H9 (cell line): ENCODE results near the gene CDC42. TPM values are rescaled to one million over a fixed set of nuclear protein-coding genes. Genes with fewer than 3 reads are reported as not detected.
A peak's percentile ranks its signal among the peaks of the same experiment; 100 is the strongest.
"Not testable (repeated sequence)": the region's sequence is repeated elsewhere in the genome, so short reads cannot be mapped to it uniquely, and the experiment has no call there.

ENCODE experiments used
- DNase-seq: peaks from one replicate; pipeline ENCODE4 v3.0.0-alpha.2; 2017
- H2AFZ ChIP-seq: one replicate; pipeline ENCODE4 v1.6.1; 2013; ENCODE audit warnings: mild to moderate bottlenecking, low read length, control low read depth, moderate library complexity
- H2AK5ac ChIP-seq: 2 replicates; pipeline ENCODE4 v1.6.1; 2013; ENCODE audit warnings: low read length, control low read depth, mixed read lengths; ENCODE audit not compliant: insufficient read length
- H2BK120ac ChIP-seq: one replicate; pipeline ENCODE4 v1.6.1; 2013; ENCODE audit warnings: low read depth, mild to moderate bottlenecking, low read length, control low read depth, inconsistent platforms; ENCODE audit not compliant: poor library complexity, severe bottlenecking
- H2BK12ac ChIP-seq: 2 replicates; pipeline ENCODE4 v1.6.1; 2013; ENCODE audit warnings: low read length, control low read depth, mixed read lengths, low read depth; ENCODE audit not compliant: insufficient read length
- H2BK15ac ChIP-seq: 2 replicates; pipeline ENCODE4 v1.6.1; 2013; ENCODE audit warnings: low read depth, low read length, control low read depth
- H2BK20ac ChIP-seq: one replicate; pipeline ENCODE4 v1.6.1; 2013; ENCODE audit warnings: low read depth, mild to moderate bottlenecking, low read length, control low read depth, inconsistent platforms; ENCODE audit not compliant: poor library complexity, severe bottlenecking
- H2BK5ac ChIP-seq: 2 replicates; pipeline ENCODE4 v1.6.1; 2013; ENCODE audit warnings: low read length, control low read depth, mixed read lengths; ENCODE audit not compliant: insufficient read length
- H3K14ac ChIP-seq: 2 replicates; pipeline ENCODE4 v1.6.1; 2013; ENCODE audit warnings: low read length, control low read depth; ENCODE audit not compliant: insufficient read depth
- H3K18ac ChIP-seq: 2 replicates; pipeline ENCODE4 v1.6.1; 2013; ENCODE audit warnings: low read depth, mild to moderate bottlenecking, mixed read lengths, low read length, control low read depth; ENCODE audit not compliant: insufficient read length
- H3K23ac ChIP-seq: 2 replicates; pipeline ENCODE4 v1.6.1; 2013; ENCODE audit warnings: low read length, control low read depth, mixed read lengths, low read depth; ENCODE audit not compliant: insufficient read length
- H3K23me2 ChIP-seq: 2 replicates; pipeline ENCODE4 v1.6.1; 2013; ENCODE audit warnings: low read depth, mild to moderate bottlenecking, mixed read lengths, low read length, control low read depth; ENCODE audit not compliant: insufficient read length, poor library complexity, severe bottlenecking
- H3K27ac ChIP-seq: 2 replicates; pipeline ENCODE4 v1.5.1; 2013; ENCODE audit warnings: low read length, control low read depth, mixed read lengths, low read depth; ENCODE audit not compliant: insufficient read length
- H3K27me3 ChIP-seq: 2 replicates; pipeline ENCODE4 v1.6.1; 2013; ENCODE audit warnings: low read length, control low read depth, inconsistent platforms; ENCODE audit not compliant: insufficient read depth
- H3K4ac ChIP-seq: 2 replicates; pipeline ENCODE4 v1.6.1; 2013; ENCODE audit warnings: low read depth, mild to moderate bottlenecking, control low read depth, inconsistent platforms, low read length, moderate library complexity
- H3K4me1 ChIP-seq: 2 replicates; pipeline ENCODE4 v1.6.1; 2013; ENCODE audit warnings: low read length, control low read depth, inconsistent platforms; ENCODE audit not compliant: insufficient read depth
- H3K4me2 ChIP-seq: 2 replicates; pipeline ENCODE4 v1.6.1; 2013; ENCODE audit warnings: low read length, control low read depth, mixed read lengths; ENCODE audit not compliant: insufficient read length, insufficient read depth
- H3K56ac ChIP-seq: 2 replicates; pipeline ENCODE4 v1.6.1; 2013; ENCODE audit warnings: low read depth, mild to moderate bottlenecking, mixed read lengths, low read length, control low read depth; ENCODE audit not compliant: insufficient read length
- H3K79me1 ChIP-seq: 2 replicates; pipeline ENCODE4 v1.6.1; 2013; ENCODE audit warnings: low read depth, mild to moderate bottlenecking, moderate library complexity, low read length, control low read depth, inconsistent platforms; ENCODE audit not compliant: insufficient read depth, poor library complexity, severe bottlenecking
- H3K79me2 ChIP-seq: 2 replicates; pipeline ENCODE4 v1.6.1; 2013; ENCODE audit warnings: low read length, control low read depth, inconsistent platforms; ENCODE audit not compliant: insufficient read depth
- H3K9ac ChIP-seq: 2 replicates; pipeline ENCODE4 v1.6.1; 2013; ENCODE audit warnings: low read length, control low read depth, mixed read lengths; ENCODE audit not compliant: insufficient read length; ENCODE audit errors: extremely low read depth
- H3K9me3 ChIP-seq: one replicate; pipeline ENCODE4 v1.6.1; 2013; ENCODE audit warnings: low read depth, low read length, inconsistent platforms; ENCODE audit not compliant: control insufficient read depth
- H3T11ph ChIP-seq: one replicate; pipeline ENCODE4 v1.6.1; 2013; ENCODE audit warnings: mild to moderate bottlenecking, low read length, control low read depth, inconsistent platforms
- H4K20me1 ChIP-seq: one replicate; pipeline ENCODE4 v1.6.1; 2013; ENCODE audit not compliant: control insufficient read depth, insufficient read length, insufficient read depth
- H4K5ac ChIP-seq: 2 replicates; pipeline ENCODE4 v1.6.1; 2013; ENCODE audit warnings: low read depth, mild to moderate bottlenecking, mixed read lengths, low read length, control low read depth; ENCODE audit not compliant: insufficient read length
- H4K8ac ChIP-seq: replicated peaks from 2 replicates; pipeline ENCODE4 v1.6.1; 2013; ENCODE audit warnings: low read length, control low read depth, mixed read lengths, low read depth; ENCODE audit not compliant: insufficient read length
- H4K91ac ChIP-seq: 2 replicates; pipeline ENCODE4 v1.6.1; 2013; ENCODE audit warnings: low read depth, mild to moderate bottlenecking, moderate library complexity, mixed read lengths, low read length, control low read depth; ENCODE audit not compliant: insufficient read length
- H3K27ac Mint-ChIP-seq, 3 experiments: 2 replicates in 2 of 3; 3 replicates in 1 of 3; pipeline ENCODE4 v1.8.0; 2020 to 2021; ENCODE audit warnings: mixed read lengths in 3 of 3, mild to moderate bottlenecking in 1 of 3, moderate library complexity in 1 of 3
- H3K27me3 Mint-ChIP-seq: 2 replicates; pipeline ENCODE4 v1.8.0; 2021; ENCODE audit warnings: low read depth, mild to moderate bottlenecking, moderate library complexity, mixed read lengths
- H3K36me3 Mint-ChIP-seq, 3 experiments: 2 replicates in 2 of 3; 3 replicates in 1 of 3; pipeline ENCODE4 v1.8.0; 2020 to 2021; ENCODE audit warnings: low read depth in 3 of 3, mixed read lengths in 3 of 3; ENCODE audit not compliant: insufficient read depth in 1 of 3
- H3K4me1 Mint-ChIP-seq, 2 experiments: 2 replicates each; pipeline ENCODE4 v1.8.0; 2020; ENCODE audit warnings: mixed read lengths in 2 of 2
- H3K4me3 Mint-ChIP-seq, 2 experiments: 2 replicates in 1 of 2; 3 replicates in 1 of 2; pipeline ENCODE4 v1.8.0; 2020 to 2021; ENCODE audit warnings: mild to moderate bottlenecking in 2 of 2, mixed read lengths in 2 of 2, moderate library complexity in 1 of 2
- H3K9me3 Mint-ChIP-seq, 2 experiments: 2 replicates in 1 of 2; 3 replicates in 1 of 2; pipeline ENCODE4 v1.8.0; 2020; ENCODE audit warnings: mild to moderate bottlenecking in 2 of 2, mixed read lengths in 2 of 2, moderate library complexity in 1 of 2
- WGBS: extraction: QIAGEN DNeasy Blood & Tissue Kit; methylation state at CpG from one replicate; pipeline ENCODE4 v1.1.7; 2013; ENCODE audit warnings: missing lambda C conversion rate, low lambda C conversion rate, mixed read lengths; ENCODE audit not compliant: insufficient read length; ENCODE audit errors: extremely low coverage; 5-methylcytosine and 5-hydroxymethylcytosine counted together
- total RNA-seq: library from RNA; stranded (reverse); gene quantifications from 2 replicates; pipeline ENCODE4 v1.2.1, GENCODE V29; 2021
- TF ChIP-seq, protein P1 (sequence below): fragments of 200-600 bp; sonication (generic); conservative IDR thresholded peaks from 3 replicates; pipeline ENCODE4 v1.8.0; 2021; ENCODE audit warnings: antibody characterized with exemption, mild to moderate bottlenecking

CDC42 gene
- total RNA-seq, 1 experiment from 2014 or later: 197 TPM

DNA sequence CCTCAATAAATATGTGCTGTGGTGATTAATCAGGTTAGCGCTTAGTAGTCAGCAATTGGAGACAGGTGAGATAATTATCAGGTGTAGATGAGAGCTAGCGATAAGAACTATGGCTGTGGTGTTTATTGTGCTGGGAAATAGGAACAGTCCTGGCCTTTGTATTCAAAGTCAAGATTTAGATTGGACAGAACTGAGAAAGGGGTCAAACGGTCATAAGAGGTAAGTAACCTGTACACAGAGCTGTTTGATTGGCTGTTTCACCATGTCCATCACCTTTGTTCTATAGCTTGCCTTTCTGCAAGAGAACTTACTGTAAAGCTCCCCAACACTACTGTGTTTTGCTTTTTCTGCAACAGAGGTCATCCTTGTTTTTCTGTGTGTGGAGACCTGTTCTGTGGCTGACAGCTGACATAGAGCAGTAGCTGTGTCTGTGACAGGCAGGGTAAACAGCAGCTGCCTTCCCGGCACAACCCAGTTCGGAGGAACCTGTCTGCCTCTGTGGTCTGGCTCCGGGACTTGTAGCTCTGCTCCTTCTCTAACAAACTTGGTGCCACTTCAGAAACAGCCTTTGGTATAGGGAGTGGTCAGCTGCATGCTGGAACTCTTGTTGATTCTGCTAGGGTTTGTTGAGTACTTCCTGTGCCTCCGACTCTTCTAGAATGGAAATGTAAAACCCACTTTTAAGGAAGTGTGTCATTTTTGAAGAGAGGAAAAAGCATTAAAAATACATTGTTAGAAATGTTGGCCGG lies 21.1 kb upstream of the CDC42 start:
- no peaks in the 10 kb centered on the region for H3K9me3 Mint-ChIP-seq
- H4K8ac ChIP-seq: no peak overlapping the region
- no peak overlapping the region for H3K4ac ChIP-seq
- H2AFZ ChIP-seq: no peak overlapping the region
- no peak for DNase-seq
- no peaks in the 10 kb centered on the region for H3K79me2 ChIP-seq
- H3K4me1 ChIP-seq: peaks cover under 1% of the 10 kb centered on the region; the same call in 1 of the 2 replicates
- no peak overlapping the region for H3K23ac ChIP-seq
- no peak overlapping the region for H3K18ac ChIP-seq
- peak overlapping the region in 1 of 3 experiments; percentile 40; a peak in 2 of 7 replicates for H3K27ac Mint-ChIP-seq
- no peak overlapping the region for H2BK20ac ChIP-seq
- no peak overlapping the region for H2AK5ac ChIP-seq
- H3K36me3 Mint-ChIP-seq: peaks cover 0 to 15% (median 9%) of the 10 kb centered on the region in 3 experiments; a peak in 5 of 7 replicates
- no peak overlapping the region for H3T11ph ChIP-seq
- H3K9ac ChIP-seq: no peak overlapping the region
- H2BK15ac ChIP-seq: no peak overlapping the region
- no CpG with 5 or more reads among the region's 8 CpGs for WGBS
- no peaks in the 10 kb centered on the region for H3K79me1 ChIP-seq
- H3K4me2 ChIP-seq: no peak overlapping the region
- peaks cover 2 to 8% of the 10 kb centered on the region in 2 experiments; a peak in 3 of 4 replicates for H3K4me1 Mint-ChIP-seq
- TF ChIP-seq, protein P1, sequence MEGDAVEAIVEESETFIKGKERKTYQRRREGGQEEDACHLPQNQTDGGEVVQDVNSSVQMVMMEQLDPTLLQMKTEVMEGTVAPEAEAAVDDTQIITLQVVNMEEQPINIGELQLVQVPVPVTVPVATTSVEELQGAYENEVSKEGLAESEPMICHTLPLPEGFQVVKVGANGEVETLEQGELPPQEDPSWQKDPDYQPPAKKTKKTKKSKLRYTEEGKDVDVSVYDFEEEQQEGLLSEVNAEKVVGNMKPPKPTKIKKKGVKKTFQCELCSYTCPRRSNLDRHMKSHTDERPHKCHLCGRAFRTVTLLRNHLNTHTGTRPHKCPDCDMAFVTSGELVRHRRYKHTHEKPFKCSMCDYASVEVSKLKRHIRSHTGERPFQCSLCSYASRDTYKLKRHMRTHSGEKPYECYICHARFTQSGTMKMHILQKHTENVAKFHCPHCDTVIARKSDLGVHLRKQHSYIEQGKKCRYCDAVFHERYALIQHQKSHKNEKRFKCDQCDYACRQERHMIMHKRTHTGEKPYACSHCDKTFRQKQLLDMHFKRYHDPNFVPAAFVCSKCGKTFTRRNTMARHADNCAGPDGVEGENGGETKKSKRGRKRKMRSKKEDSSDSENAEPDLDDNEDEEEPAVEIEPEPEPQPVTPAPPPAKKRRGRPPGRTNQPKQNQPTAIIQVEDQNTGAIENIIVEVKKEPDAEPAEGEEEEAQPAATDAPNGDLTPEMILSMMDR: no peak
- no peaks in the 10 kb centered on the region for H3K27me3 ChIP-seq
- H3K56ac ChIP-seq: no peak overlapping the region
- H3K9me3 ChIP-seq: no peaks in the 10 kb centered on the region
- H3K14ac ChIP-seq: no peak overlapping the region
- no peak overlapping the region for H3K4me3 Mint-ChIP-seq
- H2BK12ac ChIP-seq: no peak overlapping the region
- no peak overlapping the region for H2BK5ac ChIP-seq
- H3K27ac ChIP-seq: no peak overlapping the region
- H3K23me2 ChIP-seq: no peaks in the 10 kb centered on the region
- no peak overlapping the region for H2BK120ac ChIP-seq
- H3K27me3 Mint-ChIP-seq: no peaks in the 10 kb centered on the region
- no peak overlapping the region for H4K91ac ChIP-seq
- H4K5ac ChIP-seq: no peak overlapping the region
- no peaks in the 10 kb centered on the region for H4K20me1 ChIP-seq

DNA sequence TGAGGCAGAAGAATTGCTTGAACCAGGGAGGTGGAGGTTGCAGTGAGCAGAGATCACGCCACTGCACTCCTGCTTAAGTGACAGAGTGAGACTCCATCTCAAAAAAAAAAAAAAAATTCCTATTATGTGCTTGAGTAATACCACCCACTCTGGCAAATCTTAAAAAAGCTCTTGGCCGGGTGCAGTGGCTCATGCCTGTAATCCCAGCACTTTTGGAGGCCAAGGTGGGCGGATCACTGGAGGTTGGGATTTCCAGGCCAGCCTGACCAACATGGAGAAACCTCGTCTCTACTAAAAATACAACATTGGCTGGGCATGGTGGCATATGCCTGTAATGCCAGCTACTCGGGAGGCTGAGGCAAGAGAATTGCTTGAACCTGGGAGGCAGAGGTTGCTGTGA lies 17.7 kb upstream of the CDC42 start:
- H4K8ac ChIP-seq, H4K5ac ChIP-seq, H3K14ac ChIP-seq, H3K23me2 ChIP-seq, H3K4ac ChIP-seq, H3K27me3 Mint-ChIP-seq, H2BK20ac ChIP-seq, H3K4me3 Mint-ChIP-seq, H2BK12ac ChIP-seq, H3K36me3 Mint-ChIP-seq, H3K79me1 ChIP-seq, H3K27ac Mint-ChIP-seq, H3K79me2 ChIP-seq, H2BK120ac ChIP-seq, H3K18ac ChIP-seq, H3K27me3 ChIP-seq, H3K9me3 ChIP-seq, H3K23ac ChIP-seq, H3T11ph ChIP-seq, H3K27ac ChIP-seq, H4K91ac ChIP-seq, H3K9ac ChIP-seq, H2BK15ac ChIP-seq, H2AK5ac ChIP-seq, H4K20me1 ChIP-seq, DNase-seq, H3K9me3 Mint-ChIP-seq, H3K4me2 ChIP-seq, H2AFZ ChIP-seq, H3K56ac ChIP-seq, H2BK5ac ChIP-seq: not testable (repeated sequence)
- WGBS: no CpG with 5 or more reads among the region's 5 CpGs
- peaks cover 10% of the 10 kb centered on the region; the same call in 1 of the 2 replicates for H3K4me1 ChIP-seq
- H3K4me1 Mint-ChIP-seq: peaks cover 20 to 21% of the 10 kb centered on the region in 2 experiments
